HG03139 (cell line): ENCODE results near the gene PLA2G2E.
"Not testable (repeated sequence)": the region's sequence is repeated elsewhere in the genome, so short reads cannot be mapped to it uniquely, and the experiment has no call there.

Experiments
- ATAC-seq: cut with Tn5 transposase; IDR thresholded peaks from one replicate; pipeline ENCODE4 v1.9.1; 2021; ENCODE audit not compliant: unreplicated experiment

PLA2G2E gene

DNA sequence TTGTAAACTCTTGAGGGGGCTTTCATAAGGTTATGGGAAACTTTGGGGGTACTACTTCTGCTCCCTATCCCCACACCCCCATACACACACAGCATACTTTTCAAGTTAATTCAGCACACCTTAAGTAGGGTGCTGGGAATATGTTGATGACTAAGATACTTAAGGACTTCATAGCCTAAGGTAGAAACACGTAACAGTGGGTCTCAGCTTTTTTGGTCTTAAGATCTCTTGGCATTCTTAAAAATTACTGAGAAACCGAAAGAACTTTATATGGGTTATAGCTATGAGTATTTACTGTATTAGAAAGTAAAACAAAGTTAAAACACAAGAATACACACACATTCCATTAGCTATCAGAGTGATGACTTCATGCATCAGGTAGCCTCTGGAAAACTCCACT is 39.1 kb downstream of the PLA2G2E start:
- ATAC-seq = no peak

DNA sequence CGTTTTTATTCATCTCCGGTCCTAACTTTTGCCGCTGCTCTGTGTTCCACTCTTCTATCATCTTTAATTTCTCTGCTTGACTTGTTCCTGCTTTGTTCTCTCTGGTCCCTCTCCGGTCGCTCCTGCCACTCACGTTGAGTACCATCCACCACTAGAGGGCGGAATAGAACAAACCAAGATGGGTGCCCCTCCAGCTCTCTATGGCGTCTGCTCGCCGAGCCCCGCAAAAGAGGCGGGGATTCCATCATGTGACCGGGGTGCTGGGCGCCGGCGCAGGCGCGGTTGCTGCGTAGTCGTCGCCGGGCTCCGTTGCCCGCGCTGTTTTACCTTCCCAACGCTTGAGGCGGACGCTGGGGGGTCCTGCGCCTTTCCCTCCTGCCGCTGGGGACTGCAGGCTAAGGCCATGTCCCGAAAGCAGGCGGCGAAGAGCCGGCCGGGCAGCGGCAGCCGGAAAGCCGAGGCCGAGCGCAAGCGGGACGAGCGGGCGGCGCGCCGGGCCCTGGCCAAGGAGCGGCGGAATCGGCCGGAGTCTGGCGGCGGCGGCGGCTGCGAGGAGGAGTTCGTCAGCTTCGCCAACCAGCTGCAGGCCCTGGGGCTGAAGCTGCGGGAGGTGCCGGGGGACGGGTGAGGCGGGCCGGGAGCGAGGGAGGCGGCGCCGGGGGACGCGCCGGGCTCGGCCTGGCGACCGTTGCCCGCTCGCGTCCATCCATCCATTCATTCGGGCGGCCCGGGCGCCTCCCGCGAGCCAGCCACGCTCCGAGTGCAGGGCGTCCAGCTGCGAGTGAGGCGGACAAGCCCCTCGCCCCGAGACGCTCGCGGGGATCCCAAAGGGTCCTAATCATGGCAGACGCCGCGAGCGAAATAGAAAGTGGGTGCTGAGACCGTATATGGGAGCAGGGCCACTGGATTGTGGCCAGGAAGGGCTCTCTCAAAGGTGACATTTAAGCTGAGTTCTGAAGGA is 41.0 kb downstream of the PLA2G2E start, which contains the start of gene OTUD3:
OTUD3 (plus strand) TSS at position 285 of the 961 bp plus-strand sequence; CDS start at position 404, 119 bp downstream.
- peak; percentile 84 for ATAC-seq

DNA sequence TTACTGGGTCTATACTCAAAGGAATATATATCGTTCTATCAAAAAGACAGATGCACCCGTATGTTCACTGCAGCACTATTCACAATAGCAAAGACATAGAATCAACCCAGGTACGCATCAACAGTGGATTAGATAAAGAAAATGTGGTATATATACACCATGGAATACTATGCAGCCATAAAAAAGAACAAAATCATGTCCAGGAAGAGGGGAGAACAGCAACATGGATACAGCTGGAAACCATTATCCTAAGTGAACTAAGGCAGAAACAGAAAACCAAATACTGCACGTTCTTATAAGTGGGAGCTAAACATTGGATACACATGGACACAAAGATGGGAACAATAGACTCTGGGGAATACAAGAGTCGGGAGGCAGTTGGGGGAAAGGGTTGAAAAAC is 42.6 kb downstream of the PLA2G2E start:
- not testable (repeated sequence) for ATAC-seq

DNA sequence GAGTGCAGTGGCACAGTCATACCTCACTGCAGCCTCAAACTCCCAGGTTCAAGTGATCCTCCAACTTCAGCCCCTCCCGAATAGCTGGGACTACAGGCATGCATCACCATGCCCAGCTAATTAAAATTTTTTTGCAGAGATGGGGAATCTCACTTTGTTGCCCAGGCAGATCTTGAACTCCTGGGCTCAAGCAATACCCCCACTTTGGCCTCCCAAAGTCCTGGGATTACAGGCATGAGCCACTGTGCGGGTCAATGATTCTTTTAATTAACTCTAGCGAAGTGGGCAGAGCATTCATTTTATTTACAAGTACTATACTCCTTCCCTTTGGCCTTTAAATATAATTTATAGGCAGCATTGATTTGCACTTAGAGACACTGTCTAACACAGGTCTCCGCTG is 43.8 kb downstream of the PLA2G2E start:
- no peak for ATAC-seq

DNA sequence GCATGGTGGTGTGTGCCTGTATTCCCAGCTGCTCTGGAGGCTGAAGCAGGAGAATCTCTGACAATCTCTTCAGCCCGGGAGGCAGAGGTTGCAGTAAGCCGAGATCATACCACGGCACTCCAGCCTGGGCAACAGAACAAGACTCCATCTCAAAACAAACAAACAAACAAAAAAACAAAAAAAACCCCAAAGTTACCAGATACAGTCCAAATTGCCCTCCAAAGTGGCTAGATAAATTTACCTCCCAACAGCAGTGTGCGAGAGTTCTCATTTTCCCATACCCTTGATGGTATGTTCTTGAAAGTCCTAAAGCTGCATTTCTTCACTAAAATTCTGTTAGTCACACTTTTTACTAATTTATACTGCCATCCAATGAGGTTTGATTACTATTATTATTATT is 44.2 kb downstream of the PLA2G2E start:
- no peak for ATAC-seq

DNA sequence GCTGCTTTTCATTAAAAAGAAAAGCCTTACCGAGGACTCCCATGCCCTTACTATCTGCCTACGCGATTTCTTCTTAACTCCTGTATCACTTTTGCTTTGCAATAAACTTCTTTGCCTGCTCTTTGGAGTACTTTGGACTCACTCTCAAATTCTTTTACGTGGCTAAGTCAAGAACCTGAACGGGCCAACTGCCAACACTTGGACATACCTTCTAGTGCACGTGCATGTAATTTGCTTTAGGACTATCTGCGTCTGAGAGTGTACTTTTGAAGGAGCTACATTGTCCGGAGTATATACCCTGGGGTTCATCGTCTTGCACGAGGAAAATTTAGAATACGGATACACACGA is 44.8 kb downstream of the PLA2G2E start:
- no peak for ATAC-seq

DNA sequence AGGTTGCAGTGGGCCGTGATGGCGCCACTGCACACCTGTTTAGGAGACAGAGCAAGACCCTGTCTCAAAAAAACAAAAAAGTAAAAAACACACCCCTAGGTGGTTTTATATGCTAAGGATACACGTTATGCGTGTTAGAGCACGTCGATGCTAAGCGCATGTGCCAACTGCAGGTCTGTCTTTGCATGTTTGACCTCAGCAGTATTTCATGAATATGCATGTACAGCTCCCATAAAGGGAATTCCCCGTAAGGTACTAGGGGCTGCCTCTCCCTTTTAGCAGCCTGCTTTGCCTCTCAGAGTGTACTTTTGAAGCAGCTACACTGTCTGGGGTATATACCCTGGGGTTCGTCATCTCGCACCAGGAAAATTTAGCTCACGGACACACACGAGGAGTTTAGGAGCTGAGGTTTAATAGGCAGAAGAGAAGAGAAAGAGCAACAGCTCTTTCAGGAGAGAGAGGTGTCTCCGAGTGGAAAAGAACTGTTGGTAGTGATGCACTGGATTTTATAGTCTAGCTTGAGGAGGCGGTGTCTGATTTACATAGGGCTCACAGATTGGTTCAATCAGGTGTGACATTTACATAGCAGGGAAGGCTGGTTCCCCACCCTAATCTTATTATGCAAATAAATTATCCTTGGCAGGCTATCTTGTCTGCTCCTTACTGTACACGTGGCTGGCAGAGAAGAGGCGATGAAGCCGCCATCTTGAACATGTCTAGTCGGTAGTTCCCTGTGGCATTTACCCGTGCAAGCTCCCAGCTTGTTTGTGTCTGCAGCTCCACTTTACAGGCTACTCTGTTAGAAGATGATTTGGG is 45.4 kb downstream of the PLA2G2E start:
- no peak for ATAC-seq

DNA sequence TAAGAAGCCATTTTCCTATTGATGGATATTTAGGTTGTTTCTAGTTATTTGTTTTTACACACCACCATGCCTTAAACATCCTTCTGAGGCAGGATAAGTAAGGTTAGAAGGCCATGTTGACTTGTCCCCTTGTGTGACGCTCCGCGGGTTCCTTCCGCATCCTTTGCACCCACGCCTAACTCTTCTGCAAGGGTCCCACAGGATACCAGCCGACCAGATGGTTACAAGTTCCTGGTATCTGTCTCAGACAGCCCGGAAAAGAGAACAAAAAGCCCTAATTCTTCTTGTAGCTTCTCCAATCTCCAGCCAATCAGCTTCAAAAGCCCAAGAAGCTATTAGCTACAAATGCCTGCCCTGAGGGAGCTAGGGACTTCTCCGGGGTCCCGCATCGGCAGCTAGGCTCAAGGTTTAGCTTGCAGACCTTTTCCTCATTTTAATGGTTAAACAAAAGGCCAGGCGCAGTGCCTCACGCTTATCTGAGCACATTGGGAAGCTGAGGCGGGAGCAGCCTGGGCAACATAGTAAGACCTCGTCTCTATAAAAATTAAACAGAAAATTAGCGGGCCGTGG is 46.2 kb downstream of the PLA2G2E start:
- no peak for ATAC-seq

- no peak for ATAC-seq
Measured at GRCh38 chr1:19872190-19872589, 51.2 kb downstream of the PLA2G2E start.
